GM12878 (cell line): ENCODE results near the gene THADA. TPM values are rescaled to one million over a fixed set of nuclear protein-coding genes. Genes with fewer than 3 reads are reported as not detected.

Experiments used
- ATAC-seq: fragments of 200-7000 bp; cut with Tn5 transposase; 3 replicates; pipeline ENCODE4 v1.9.1; 2020; ENCODE audit warnings: mild to moderate bottlenecking, moderate library complexity
- BruUV-seq: library from RNA; stranded (reverse); fragments of 400-500 nt; replicated peaks from 2 replicates; lab custom pipeline; 2021; lab: Mats Ljungman, UMichigan
- CTCF ChIA-PET: fragments of 300-600 bp; sonication (Branson Sonifier 250); formaldehyde crosslinking; extraction: SDS; loops from one replicate; lab custom pipeline; 2021; ENCODE audit warnings: inconsistent platforms; lab: Yijun Ruan, JAX
- POLR2A ChIA-PET: fragments of 350-600 bp; formaldehyde crosslinking; extraction: SDS; loops from one replicate; lab custom pipeline; 2021; ENCODE audit warnings: inconsistent platforms; lab: Charles Lee
- RAD21 ChIA-PET: fragments of 300-600 bp; sonication (Branson Sonifier 250); formaldehyde crosslinking; loops from one replicate; lab custom pipeline; 2023; ENCODE audit warnings: antibody characterized with exemption; ENCODE audit not compliant: unreplicated experiment; lab: Charles Lee
- SMC1A ChIA-PET: fragments of 300-600 bp; sonication (Branson Sonifier 250); formaldehyde crosslinking; loops from one replicate; lab custom pipeline; 2023; ENCODE audit not compliant: unreplicated experiment, uncharacterized antibody; lab: Charles Lee
- DNase-seq: peaks from one replicate; pipeline ENCODE4 v3.0.0-alpha.2; 2011; ENCODE audit warnings: low read depth, low spot score
- FAIRE-seq: peaks from 3 replicates; lab custom pipeline; 2011; peaks lifted over from hg19 to GRCh38; lab: Jason Lieb, UNC
- H2AFZ ChIP-seq: 2 replicates; pipeline ENCODE4 v1.6.0; 2011; ENCODE audit warnings: low read depth, low read length, control low read depth; ENCODE audit not compliant: control insufficient read depth
- H3K27ac ChIP-seq: 2 replicates; pipeline ENCODE4 v1.5.1; 2011; ENCODE audit warnings: control low read depth; ENCODE audit not compliant: control insufficient read depth, insufficient read depth
- H3K27me3 ChIP-seq, 2 experiments: replicated peaks in 1 of 2; 2 replicates each; pipeline versions ENCODE4 v1.6.0 to v1.6.1; 2011; ENCODE audit warnings: low read length in 1 of 2; ENCODE audit not compliant: control insufficient read depth in 2 of 2, insufficient read depth in 2 of 2
- H3K36me3 ChIP-seq, 2 experiments: 2 replicates each; pipeline ENCODE4 v1.5.1; 2011; ENCODE audit warnings: low read length in 1 of 2; ENCODE audit not compliant: control insufficient read depth in 2 of 2, insufficient read depth in 2 of 2
- H3K4me1 ChIP-seq: 2 replicates; pipeline ENCODE4 v1.6.1; 2011; ENCODE audit warnings: mild to moderate bottlenecking, low read length, moderate library complexity, mixed read lengths; ENCODE audit not compliant: control insufficient read depth, insufficient read depth
- H3K4me2 ChIP-seq: 2 replicates; pipeline ENCODE4 v1.6.0; 2011; ENCODE audit warnings: control low read depth; ENCODE audit not compliant: control insufficient read depth, insufficient read depth
- H3K4me3 ChIP-seq: fragments of 200-600 bp; sonication (generic); 2 replicates; pipeline ENCODE4 v1.5.1; 2016
- H3K79me2 ChIP-seq: 2 replicates; pipeline ENCODE4 v1.6.0; 2011; ENCODE audit warnings: low read length; ENCODE audit not compliant: control insufficient read depth, insufficient read depth
- H3K9ac ChIP-seq: 2 replicates; pipeline ENCODE4 v1.8.0; 2011; ENCODE audit warnings: low read length, control low read depth, mixed read lengths; ENCODE audit not compliant: control insufficient read depth, insufficient read depth
- H3K9me3 ChIP-seq: replicated peaks from 3 replicates; pipeline ENCODE4 v1.5.1; 2011; ENCODE audit warnings: mild to moderate bottlenecking, low read length; ENCODE audit not compliant: control insufficient read depth, insufficient read depth
- H4K20me1 ChIP-seq: 2 replicates; pipeline ENCODE4 v1.6.0; 2011; ENCODE audit not compliant: control insufficient read depth, insufficient read depth
- BRCA1 ChIP-seq: IDR thresholded peaks from 2 replicates; pipeline ENCODE4 v1.6.1; 2011; ENCODE audit warnings: low read depth, low read length, improper control_type of control experiment
- CBFB ChIP-seq: IDR thresholded peaks from 2 replicates; pipeline ENCODE4 v1.6.1; 2016; ENCODE audit warnings: antibody characterized with exemption, low read depth
- CTCF ChIP-seq, 3 experiments: IDR thresholded peaks in 2 of 3; conservative IDR thresholded peaks in 1 of 3; 2 replicates each; pipeline ENCODE4 v1.5.1; 2011; ENCODE audit warnings: low read depth in 3 of 3, low read length in 3 of 3, mild to moderate bottlenecking in 3 of 3, control low read depth in 2 of 3, moderate library complexity in 2 of 3, inconsistent platforms in 1 of 3, mixed read lengths in 1 of 3; ENCODE audit not compliant: control insufficient read depth in 2 of 3, insufficient read depth in 1 of 3; ENCODE audit errors: extremely low read depth in 1 of 3
- EED ChIP-seq: sonication (generic); IDR thresholded peaks from 2 replicates; pipeline ENCODE4 v1.6.1; 2016; ENCODE audit warnings: antibody characterized with exemption, low read depth
- NFYB ChIP-seq: IDR thresholded peaks from 2 replicates; pipeline ENCODE4 v1.6.1; 2011; ENCODE audit warnings: low read depth, mild to moderate bottlenecking, low read length, improper control_type of control experiment, moderate library complexity; ENCODE audit not compliant: insufficient read depth
- NR2C2 ChIP-seq: IDR thresholded peaks from 2 replicates; pipeline ENCODE4 v1.6.1; 2011; ENCODE audit warnings: borderline replicate concordance, low read depth; ENCODE audit not compliant: control insufficient read depth, insufficient read length
- PML ChIP-seq: IDR thresholded peaks from 2 replicates; pipeline ENCODE4 v1.6.1; 2012; ENCODE audit warnings: low read length, inconsistent platforms
- RAD21 ChIP-seq: IDR thresholded peaks from 2 replicates; pipeline ENCODE4 v1.6.1; 2011; ENCODE audit warnings: mild to moderate bottlenecking, low read depth, low read length, moderate library complexity; ENCODE audit not compliant: insufficient read depth
- SMARCA5 ChIP-seq: fragments of 450-650 bp; IDR thresholded peaks from 2 replicates; pipeline ENCODE4 v1.6.1; 2017; ENCODE audit warnings: mild to moderate bottlenecking
- ZNF622 ChIP-seq: fragments of 450-650 bp; IDR thresholded peaks from 2 replicates; pipeline ENCODE4 v1.6.1; 2017; ENCODE audit warnings: mild to moderate bottlenecking, inconsistent platforms
- ZZZ3 ChIP-seq: IDR thresholded peaks from 2 replicates; pipeline ENCODE4 v1.6.1; 2011; ENCODE audit warnings: low read depth; ENCODE audit not compliant: control insufficient read depth, insufficient read length
- WGBS: methylation state at CpG from one replicate; pipeline ENCODE4 v1.1.6; 2016; ENCODE audit warnings: low lambda C conversion rate; ENCODE audit not compliant: insufficient replicate concordance, insufficient coverage; ENCODE audit errors: missing lambda C conversion rate; 5-methylcytosine and 5-hydroxymethylcytosine counted together
- in situ Hi-C: fragments of 300-500 bp; cut with MboI; formaldehyde crosslinking; loops from 9 replicates; pipeline ENCODE4 v1.14.3; 2018; ENCODE audit warnings: mixed read lengths
- intact Hi-C: fragments of 100-400 bp; cut with micrococcal nuclease; formaldehyde crosslinking; loops from one replicate; pipeline ENCODE4 v1.14.2; 2022; ENCODE audit not compliant: unreplicated experiment
- polyA plus RNA-seq, 11 experiments: library from polyadenylated mRNA; depleted of rRNA in 4 of 11; unstranded in 6 of 11; stranded (reverse) in 5 of 11; fragments of >200 nt; fragmentation: Nextera tagmentation in 4 of 11; fragmentation: Illumina TruSeq in 1 of 11; extraction: Ambion mirVana in 4 of 11; extraction: Trizol in 1 of 11; gene quantifications; 1 replicate in 1 of 11; 2 replicates in 10 of 11; pipeline versions ENCODE4 v1.2.1 to v1.2.3, GENCODE V29; 2011 to 2016; ENCODE audit warnings: inconsistent platforms in 2 of 11, missing spikeins in 2 of 11, low read depth in 1 of 11
- total RNA-seq, 4 experiments: library from RNA; depleted of rRNA in 3 of 4; stranded (reverse); fragments of >200 nt in 3 of 4; fragmentation: Illumina TruSeq in 1 of 4; extraction: Trizol in 1 of 4; gene quantifications; 2 replicates each; pipeline versions ENCODE4 v1.2.1 to v1.2.3, GENCODE V29; 2013 to 2021

THADA gene
- total and polyA plus RNA-seq, 10 of the 15 experiments (the other 5 are each of a cell fraction or from before 2014, with no cell fraction given) = 14.6 to 33.2 (median 23.2) TPM

GRCh38 chr2:43276266-43276941, 319.4 kb downstream of the THADA start (continued):
- TF ChIP-seq BRCA1 = no peak
- no peak for TF ChIP-seq SMARCA5
- no peak for TF ChIP-seq ZZZ3

- SMC1A ChIA-PET = interaction anchor here (1.0 to 1.2 kb wide), 2 partner anchors 127 to 209 kb away, joined by 3 read pairs; no protein-coding TSS in a partner anchor
- no peaks in the 10 kb centered on the region for H4K20me1 ChIP-seq
- POLR2A ChIA-PET = no interaction called here
- peaks cover 10% of the 10 kb centered on the region for H3K4me1 ChIP-seq
- FAIRE-seq (no peak), DNase-seq (no peak), ATAC-seq (no peak)
- intact Hi-C loops (no loop called here), in situ Hi-C loops (no loop called here)
- H2AFZ ChIP-seq = no peak overlapping the region
- H3K36me3 ChIP-seq = peaks cover 0 to 2% of the 10 kb centered on the region in 2 experiments; a peak in 2 of 4 replicates
- no peaks in the 10 kb centered on the region for H3K9me3 ChIP-seq
- H3K27me3 ChIP-seq = no peaks in the 10 kb centered on the region
- no peak overlapping the region for H3K4me2 ChIP-seq
- CTCF ChIA-PET = no interaction called here
- H3K27ac ChIP-seq = no peak overlapping the region
- H3K79me2 ChIP-seq = no peaks in the 10 kb centered on the region
- BruUV-seq = no TSS peak
- no peak overlapping the region for H3K9ac ChIP-seq
- TF ChIP-seq NR2C2 (no peak), CTCF (IDR thresholded peaks at IDR 0.05 in 2 of 3, conservative IDR thresholded peaks at IDR 0.05 in 1 of 3; ENCODE audit: control insufficient read depth in 2 of 3, extremely low read depth in 1 of 3, insufficient read depth in 1 of 3, low read depth in 3 of 3, low read length in 3 of 3) (no peak), RAD21 (no peak), NFYB (no peak), EED (no peak), PML (no peak), ZNF622 (no peak), CBFB (no peak)
- WGBS = 96% methylated on average over 4 of the region's 4 CpGs
- RAD21 ChIA-PET = no interaction called here
- no peak overlapping the region for H3K4me3 ChIP-seq
Measured at GRCh38 chr2:43274721-43275120, 321.1 kb downstream of the THADA start.
